ENCODE results near the gene COX6B1.

The COX6B1 gene

DNA sequence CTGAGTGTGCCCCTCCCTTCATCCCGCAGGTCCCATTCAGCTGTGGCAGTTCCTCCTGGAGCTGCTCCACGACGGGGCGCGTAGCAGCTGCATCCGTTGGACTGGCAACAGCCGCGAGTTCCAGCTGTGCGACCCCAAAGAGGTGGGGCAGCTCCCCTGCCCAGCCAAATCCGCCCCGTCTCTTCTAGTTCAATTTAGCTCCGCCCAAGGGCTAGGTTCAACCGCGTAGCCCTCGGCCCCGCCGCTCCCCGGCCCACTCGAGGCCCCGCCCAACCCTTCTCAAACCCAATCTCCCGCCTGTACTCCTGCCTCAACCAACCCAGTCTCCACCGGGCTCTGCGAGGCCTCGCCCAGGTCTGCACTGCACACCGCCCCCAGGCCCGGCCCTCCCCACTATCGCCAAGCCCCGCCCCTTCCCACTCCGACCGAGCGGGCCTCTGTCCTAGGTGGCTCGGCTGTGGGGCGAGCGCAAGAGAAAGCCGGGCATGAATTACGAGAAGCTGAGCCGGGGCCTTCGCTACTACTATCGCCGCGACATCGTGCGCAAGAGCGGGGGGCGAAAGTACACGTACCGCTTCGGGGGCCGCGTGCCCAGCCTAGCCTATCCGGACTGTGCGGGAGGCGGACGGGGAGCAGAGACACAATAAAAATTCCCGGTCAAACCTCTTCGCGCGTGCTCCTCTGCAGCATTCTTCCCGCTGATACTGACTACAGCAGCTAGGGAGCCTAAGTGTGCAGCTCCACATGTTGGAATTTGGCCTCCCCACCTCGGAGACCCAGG, 3.7 kb upstream of the COX6B1 start (continued):
- TF ChIP-seq ZSCAN23 (tag by site-specific recombination; IDR thresholded peaks at IDR 0.05) (no peak), ZNF423 (tag by site-specific recombination; IDR thresholded peaks at IDR 0.05) (no peak), ZBTB7A (tag by site-specific recombination; IDR thresholded peaks at IDR 0.05; ENCODE audit: low read depth) (peak; percentile 63), ZNF843 (tag by site-specific recombination; IDR thresholded peaks at IDR 0.05) (no peak), OSR2 (tag by site-specific recombination; IDR thresholded peaks at IDR 0.05) (no peak), ZNF629 (tag by site-specific recombination; IDR thresholded peaks at IDR 0.05) (peak; percentile 52), REPIN1 (tag by site-specific recombination; IDR thresholded peaks at IDR 0.05; ENCODE audit: low read depth) (no peak; the same call in 1 of the 2 replicates), ZSCAN30 (tag by site-specific recombination; IDR thresholded peaks at IDR 0.05) (peak; percentile 71; the same call in 1 of the 2 replicates), KLF9 (tag by site-specific recombination; IDR thresholded peaks at IDR 0.05; ENCODE audit: low read depth) (peak; percentile 80), ZNF785 (tag by site-specific recombination; IDR thresholded peaks at IDR 0.05) (no peak), ZFP3 (tag by site-specific recombination; IDR thresholded peaks at IDR 0.05; ENCODE audit: low read depth) (no peak), ZNF529 (tag by site-specific recombination; IDR thresholded peaks at IDR 0.05; ENCODE audit: insufficient replicate concordance) (no peak), GLI2 (tag by site-specific recombination; IDR thresholded peaks at IDR 0.05; ENCODE audit: borderline replicate concordance, low read depth) (no peak), OVOL3 (tag by site-specific recombination; IDR thresholded peaks at IDR 0.05) (no peak), ZNF548 (tag by site-specific recombination; IDR thresholded peaks at IDR 0.05) (no peak), ZNF596 (tag by site-specific recombination; IDR thresholded peaks at IDR 0.05) (no peak), ZNF121 (tag by site-specific recombination; IDR thresholded peaks at IDR 0.05) (no peak), GLIS2 (tag by site-specific recombination; IDR thresholded peaks at IDR 0.05) (peak; percentile 97), HOXC10 (CRISPR knock-in tag; IDR thresholded peaks at IDR 0.05) (no peak)
- TF ChIP-seq, protein P1, sequence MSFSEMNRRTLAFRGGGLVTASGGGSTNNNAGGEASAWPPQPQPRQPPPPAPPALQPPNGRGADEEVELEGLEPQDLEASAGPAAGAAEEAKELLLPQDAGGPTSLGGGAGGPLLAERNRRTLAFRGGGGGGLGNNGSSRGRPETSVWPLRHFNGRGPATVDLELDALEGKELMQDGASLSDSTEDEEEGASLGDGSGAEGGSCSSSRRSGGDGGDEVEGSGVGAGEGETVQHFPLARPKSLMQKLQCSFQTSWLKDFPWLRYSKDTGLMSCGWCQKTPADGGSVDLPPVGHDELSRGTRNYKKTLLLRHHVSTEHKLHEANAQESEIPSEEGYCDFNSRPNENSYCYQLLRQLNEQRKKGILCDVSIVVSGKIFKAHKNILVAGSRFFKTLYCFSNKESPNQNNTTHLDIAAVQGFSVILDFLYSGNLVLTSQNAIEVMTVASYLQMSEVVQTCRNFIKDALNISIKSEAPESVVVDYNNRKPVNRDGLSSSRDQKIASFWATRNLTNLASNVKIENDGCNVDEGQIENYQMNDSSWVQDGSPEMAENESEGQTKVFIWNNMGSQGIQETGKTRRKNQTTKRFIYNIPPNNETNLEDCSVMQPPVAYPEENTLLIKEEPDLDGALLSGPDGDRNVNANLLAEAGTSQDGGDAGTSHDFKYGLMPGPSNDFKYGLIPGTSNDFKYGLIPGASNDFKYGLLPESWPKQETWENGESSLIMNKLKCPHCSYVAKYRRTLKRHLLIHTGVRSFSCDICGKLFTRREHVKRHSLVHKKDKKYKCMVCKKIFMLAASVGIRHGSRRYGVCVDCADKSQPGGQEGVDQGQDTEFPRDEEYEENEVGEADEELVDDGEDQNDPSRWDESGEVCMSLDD (tag by site-specific recombination; IDR thresholded peaks at IDR 0.05), result peak; percentile 94
- TF ChIP-seq, protein P2, sequence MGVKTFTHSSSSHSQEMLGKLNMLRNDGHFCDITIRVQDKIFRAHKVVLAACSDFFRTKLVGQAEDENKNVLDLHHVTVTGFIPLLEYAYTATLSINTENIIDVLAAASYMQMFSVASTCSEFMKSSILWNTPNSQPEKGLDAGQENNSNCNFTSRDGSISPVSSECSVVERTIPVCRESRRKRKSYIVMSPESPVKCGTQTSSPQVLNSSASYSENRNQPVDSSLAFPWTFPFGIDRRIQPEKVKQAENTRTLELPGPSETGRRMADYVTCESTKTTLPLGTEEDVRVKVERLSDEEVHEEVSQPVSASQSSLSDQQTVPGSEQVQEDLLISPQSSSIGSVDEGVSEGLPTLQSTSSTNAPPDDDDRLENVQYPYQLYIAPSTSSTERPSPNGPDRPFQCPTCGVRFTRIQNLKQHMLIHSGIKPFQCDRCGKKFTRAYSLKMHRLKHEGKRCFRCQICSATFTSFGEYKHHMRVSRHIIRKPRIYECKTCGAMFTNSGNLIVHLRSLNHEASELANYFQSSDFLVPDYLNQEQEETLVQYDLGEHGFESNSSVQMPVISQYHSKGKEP (tag by site-specific recombination; IDR thresholded peaks at IDR 0.05), result peak; percentile 45; the same call in 1 of the 2 replicates
- TF ChIP-seq, protein P3, sequence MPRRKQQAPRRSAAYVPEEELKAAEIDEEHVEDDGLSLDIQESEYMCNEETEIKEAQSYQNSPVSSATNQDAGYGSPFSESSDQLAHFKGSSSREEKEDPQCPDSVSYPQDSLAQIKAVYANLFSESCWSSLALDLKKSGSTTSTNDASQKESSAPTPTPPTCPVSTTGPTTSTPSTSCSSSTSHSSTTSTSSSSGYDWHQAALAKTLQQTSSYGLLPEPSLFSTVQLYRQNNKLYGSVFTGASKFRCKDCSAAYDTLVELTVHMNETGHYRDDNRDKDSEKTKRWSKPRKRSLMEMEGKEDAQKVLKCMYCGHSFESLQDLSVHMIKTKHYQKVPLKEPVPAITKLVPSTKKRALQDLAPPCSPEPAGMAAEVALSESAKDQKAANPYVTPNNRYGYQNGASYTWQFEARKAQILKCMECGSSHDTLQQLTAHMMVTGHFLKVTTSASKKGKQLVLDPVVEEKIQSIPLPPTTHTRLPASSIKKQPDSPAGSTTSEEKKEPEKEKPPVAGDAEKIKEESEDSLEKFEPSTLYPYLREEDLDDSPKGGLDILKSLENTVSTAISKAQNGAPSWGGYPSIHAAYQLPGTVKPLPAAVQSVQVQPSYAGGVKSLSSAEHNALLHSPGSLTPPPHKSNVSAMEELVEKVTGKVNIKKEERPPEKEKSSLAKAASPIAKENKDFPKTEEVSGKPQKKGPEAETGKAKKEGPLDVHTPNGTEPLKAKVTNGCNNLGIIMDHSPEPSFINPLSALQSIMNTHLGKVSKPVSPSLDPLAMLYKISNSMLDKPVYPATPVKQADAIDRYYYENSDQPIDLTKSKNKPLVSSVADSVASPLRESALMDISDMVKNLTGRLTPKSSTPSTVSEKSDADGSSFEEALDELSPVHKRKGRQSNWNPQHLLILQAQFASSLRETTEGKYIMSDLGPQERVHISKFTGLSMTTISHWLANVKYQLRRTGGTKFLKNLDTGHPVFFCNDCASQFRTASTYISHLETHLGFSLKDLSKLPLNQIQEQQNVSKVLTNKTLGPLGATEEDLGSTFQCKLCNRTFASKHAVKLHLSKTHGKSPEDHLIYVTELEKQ (tag by site-specific recombination; IDR thresholded peaks at IDR 0.05; ENCODE audit: borderline replicate concordance), result no peak
- TF ChIP-seq, protein P4, sequence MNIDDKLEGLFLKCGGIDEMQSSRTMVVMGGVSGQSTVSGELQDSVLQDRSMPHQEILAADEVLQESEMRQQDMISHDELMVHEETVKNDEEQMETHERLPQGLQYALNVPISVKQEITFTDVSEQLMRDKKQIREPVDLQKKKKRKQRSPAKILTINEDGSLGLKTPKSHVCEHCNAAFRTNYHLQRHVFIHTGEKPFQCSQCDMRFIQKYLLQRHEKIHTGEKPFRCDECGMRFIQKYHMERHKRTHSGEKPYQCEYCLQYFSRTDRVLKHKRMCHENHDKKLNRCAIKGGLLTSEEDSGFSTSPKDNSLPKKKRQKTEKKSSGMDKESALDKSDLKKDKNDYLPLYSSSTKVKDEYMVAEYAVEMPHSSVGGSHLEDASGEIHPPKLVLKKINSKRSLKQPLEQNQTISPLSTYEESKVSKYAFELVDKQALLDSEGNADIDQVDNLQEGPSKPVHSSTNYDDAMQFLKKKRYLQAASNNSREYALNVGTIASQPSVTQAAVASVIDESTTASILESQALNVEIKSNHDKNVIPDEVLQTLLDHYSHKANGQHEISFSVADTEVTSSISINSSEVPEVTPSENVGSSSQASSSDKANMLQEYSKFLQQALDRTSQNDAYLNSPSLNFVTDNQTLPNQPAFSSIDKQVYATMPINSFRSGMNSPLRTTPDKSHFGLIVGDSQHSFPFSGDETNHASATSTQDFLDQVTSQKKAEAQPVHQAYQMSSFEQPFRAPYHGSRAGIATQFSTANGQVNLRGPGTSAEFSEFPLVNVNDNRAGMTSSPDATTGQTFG (tag by site-specific recombination; IDR thresholded peaks at IDR 0.05; ENCODE audit: borderline replicate concordance), result no peak
- TF ChIP-seq, protein P5, sequence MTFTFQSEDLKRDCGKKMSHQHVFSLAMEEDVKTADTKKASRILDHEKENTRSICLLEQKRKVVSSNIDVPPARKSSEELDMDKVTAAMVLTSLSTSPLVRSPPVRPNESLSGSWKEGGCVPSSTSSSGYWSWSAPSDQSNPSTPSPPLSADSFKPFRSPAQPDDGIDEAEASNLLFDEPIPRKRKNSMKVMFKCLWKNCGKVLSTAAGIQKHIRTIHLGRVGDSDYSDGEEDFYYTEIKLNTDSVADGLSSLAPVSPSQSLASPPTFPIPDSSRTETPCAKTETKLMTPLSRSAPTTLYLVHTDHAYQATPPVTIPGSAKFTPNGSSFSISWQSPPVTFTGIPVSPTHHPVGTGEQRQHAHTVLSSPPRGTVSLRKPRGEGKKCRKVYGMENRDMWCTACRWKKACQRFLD (tag by site-specific recombination; IDR thresholded peaks at IDR 0.05), result no peak
- TF ChIP-seq, protein P6, sequence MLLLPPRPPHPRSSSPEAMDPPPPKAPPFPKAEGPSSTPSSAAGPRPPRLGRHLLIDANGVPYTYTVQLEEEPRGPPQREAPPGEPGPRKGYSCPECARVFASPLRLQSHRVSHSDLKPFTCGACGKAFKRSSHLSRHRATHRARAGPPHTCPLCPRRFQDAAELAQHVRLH (tag by site-specific recombination; IDR thresholded peaks at IDR 0.05), result no peak; the same call in 1 of the 2 replicates
- TF ChIP-seq, protein P7, sequence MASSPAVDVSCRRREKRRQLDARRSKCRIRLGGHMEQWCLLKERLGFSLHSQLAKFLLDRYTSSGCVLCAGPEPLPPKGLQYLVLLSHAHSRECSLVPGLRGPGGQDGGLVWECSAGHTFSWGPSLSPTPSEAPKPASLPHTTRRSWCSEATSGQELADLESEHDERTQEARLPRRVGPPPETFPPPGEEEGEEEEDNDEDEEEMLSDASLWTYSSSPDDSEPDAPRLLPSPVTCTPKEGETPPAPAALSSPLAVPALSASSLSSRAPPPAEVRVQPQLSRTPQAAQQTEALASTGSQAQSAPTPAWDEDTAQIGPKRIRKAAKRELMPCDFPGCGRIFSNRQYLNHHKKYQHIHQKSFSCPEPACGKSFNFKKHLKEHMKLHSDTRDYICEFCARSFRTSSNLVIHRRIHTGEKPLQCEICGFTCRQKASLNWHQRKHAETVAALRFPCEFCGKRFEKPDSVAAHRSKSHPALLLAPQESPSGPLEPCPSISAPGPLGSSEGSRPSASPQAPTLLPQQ (tag by site-specific recombination; IDR thresholded peaks at IDR 0.05), result peak; percentile 11; the same call in 1 of the 2 replicates

Data from HEK293 (cell line).